ENCODE results near the gene CYB5D1.

The CYB5D1 gene

GRCh38 chr17:7888184-7888920 lies 30.5 kb downstream of the CYB5D1 start, which contains the start of gene CHD3:
TSS of gene CHD3 (plus strand) at chr17:7888789. CDS start at chr17:7889001, 212 bp downstream.
- DNase-seq: no peak

GRCh38 chr17:7889166-7889955 lies 31.6 kb downstream of the CYB5D1 start:
- peak; percentile 85 for DNase-seq

- no peak for DNase-seq
These were observed 35.5 kb downstream of the CYB5D1 start for GRCh38 chr17:7893187-7893880.

- no peak for DNase-seq
These were observed 36.4 kb downstream of the CYB5D1 start for GRCh38 chr17:7894226-7894625.

GRCh38 chr17:7894866-7895265 lies 37.1 kb downstream of the CYB5D1 start:
- no peak for DNase-seq

- no peak for DNase-seq
These were observed 39.3 kb downstream of the CYB5D1 start for GRCh38 chr17:7897090-7897489.

- no peak for DNase-seq
These were observed 40.0 kb downstream of the CYB5D1 start for GRCh38 chr17:7897773-7898172.

GRCh38 chr17:7903154-7904103 lies 45.6 kb downstream of the CYB5D1 start:
- no peak for DNase-seq

GRCh38 chr17:7909089-7909488 lies 51.3 kb downstream of the CYB5D1 start:
- no peak for DNase-seq

GRCh38 chr17:7910281-7910680 lies 52.5 kb downstream of the CYB5D1 start:
- DNase-seq: no peak

- DNase-seq: no peak
These were observed 52.9 kb downstream of the CYB5D1 start for GRCh38 chr17:7910711-7911110.

- DNase-seq: no peak
These were observed 53.3 kb downstream of the CYB5D1 start for GRCh38 chr17:7911116-7911515.
